Lower leg skin (tissue), 4 donors: ENCODE results near the gene GASK1B. TPM values are rescaled to one million over a fixed set of nuclear protein-coding genes. Genes with fewer than 3 reads are reported as not detected.

Experiments
- DNase-seq, 2 donors: peaks; one replicate each; pipeline ENCODE4 v3.0.0-alpha.2; 2019; ENCODE audit warnings: low spot score in 2 of 2
- H3K4me3 ChIP-seq: fragments of 200-600 bp; sonication (generic); 2 replicates; pipeline ENCODE4 v1.5.1; 2017; ENCODE audit warnings: mild to moderate bottlenecking, low read depth; ENCODE audit not compliant: poor library complexity, severe bottlenecking
- CTCF ChIP-seq, 3 donors: fragments of 450-650 bp; IDR thresholded peaks; one replicate each; pipeline ENCODE4 v1.5.1; 2016; ENCODE audit warnings: antibody characterized with exemption in 3 of 3, mild to moderate bottlenecking in 3 of 3, moderate library complexity in 2 of 3
- POLR2A ChIP-seq, 2 donors: fragments of 450-650 bp; IDR thresholded peaks; one replicate each; pipeline ENCODE4 v1.6.1; 2016 to 2017; ENCODE audit warnings: antibody characterized with exemption in 2 of 2, mild to moderate bottlenecking in 1 of 2, moderate library complexity in 1 of 2
- WGBS, 2 donors: methylation state at CpG; one replicate each; pipeline ENCODE4 v1.1.5; 2018; 5-methylcytosine and 5-hydroxymethylcytosine counted together
- intact Hi-C: fragments of 100-400 bp; cut with DNase I; formaldehyde crosslinking; loops from one replicate; pipeline ENCODE4 v1.15.0; 2023; ENCODE audit warnings: low total_unique reads
- total RNA-seq, 4 donors: library from RNA; depleted of rRNA; stranded (reverse); fragments of >200 nt; gene quantifications; one replicate each; pipeline ENCODE4 v1.1.0, GENCODE V29; 2016

GASK1B gene
- total RNA-seq, 4 donors from 2014 or later: 3.8 to 10.8 (median 5.3) TPM

- 62 to 66% methylated on average over 8 of the region's 8 CpGs for WGBS, 2 donors
- H3K4me3 ChIP-seq: no peak overlapping the region
- intact Hi-C loops: no loop called here
- TF ChIP-seq POLR2A (IDR thresholded peaks at IDR 0.05) (no peak), CTCF (IDR thresholded peaks at IDR 0.05) (no peak)
- DNase-seq: no peak
These were observed 17.0 kb downstream of the GASK1B start for GRCh38 chr4:158155656-158156356.

- no peak for DNase-seq
- H3K4me3 ChIP-seq: no peak overlapping the region
- intact Hi-C loops: no loop called here
- WGBS, 2 donors: 91 to 94% methylated on average over 3 of the region's 3 CpGs
- TF ChIP-seq CTCF (IDR thresholded peaks at IDR 0.05): no peak
- no peak for TF ChIP-seq POLR2A (IDR thresholded peaks at IDR 0.05)
These were observed 25.7 kb downstream of the GASK1B start for GRCh38 chr4:158147151-158147550.

- no peak for DNase-seq
- intact Hi-C loops: no loop called here
- no peak for TF ChIP-seq CTCF (IDR thresholded peaks at IDR 0.05)
- TF ChIP-seq POLR2A (IDR thresholded peaks at IDR 0.05): no peak
- 60 to 69% methylated on average over 1 of the region's 1 CpG for WGBS, 2 donors
- H3K4me3 ChIP-seq: no peak overlapping the region
These were observed 26.1 kb downstream of the GASK1B start for GRCh38 chr4:158146736-158147135.

GRCh38 chr4:158139086-158139485 is 33.7 kb downstream of the GASK1B start:
- WGBS, 2 donors: 68 to 78% methylated on average over 5 of the region's 5 CpGs
- intact Hi-C loops: no loop called here
- no peak for DNase-seq
- H3K4me3 ChIP-seq: no peak overlapping the region
- TF ChIP-seq POLR2A (IDR thresholded peaks at IDR 0.05) (no peak), CTCF (IDR thresholded peaks at IDR 0.05) (no peak)

GRCh38 chr4:158134222-158134621 is 38.6 kb downstream of the GASK1B start:
- no peak for TF ChIP-seq POLR2A (IDR thresholded peaks at IDR 0.05)
- no peak for TF ChIP-seq CTCF (IDR thresholded peaks at IDR 0.05)
- intact Hi-C loops: no loop called here
- no peak for DNase-seq
- 48 to 49% methylated on average over 2 of the region's 2 CpGs for WGBS, 2 donors
- H3K4me3 ChIP-seq: no peak overlapping the region

- TF ChIP-seq POLR2A (IDR thresholded peaks at IDR 0.05) (no peak), CTCF (IDR thresholded peaks at IDR 0.05) (no peak)
- no peak for DNase-seq
- 57 to 62% methylated on average over 4 of the region's 4 CpGs for WGBS, 2 donors
- no peak overlapping the region for H3K4me3 ChIP-seq
- intact Hi-C loops: no loop called here
These were observed 39.3 kb downstream of the GASK1B start for GRCh38 chr4:158133551-158133950.
